H1 (cell line): ENCODE data around the gene RRBP1.

Source experiments
- CBX5 ChIP-seq: fragments of 300-800, 300-1000 bp; sonication (generic); IDR thresholded peaks from 2 replicates; pipeline ENCODE4 v1.7.1; 2016; ENCODE audit warnings: antibody characterized with exemption, low read length, low read depth
- CHD2 ChIP-seq: IDR thresholded peaks from 2 replicates; pipeline ENCODE4 v1.6.1; 2012; ENCODE audit warnings: low read length, improper control_type of control experiment
- CREB1 ChIP-seq: IDR thresholded peaks from 2 replicates; pipeline ENCODE4 v1.6.1; 2012; ENCODE audit warnings: inconsistent platforms
- EGR1 ChIP-seq: IDR thresholded peaks from 2 replicates; pipeline ENCODE4 v1.6.1; 2011; ENCODE audit warnings: low read depth, low read length, borderline replicate concordance
- EZH2 ChIP-seq: fragments of 200-600 bp; sonication (generic); IDR thresholded peaks from 2 replicates; pipeline ENCODE4 v1.7.1; 2012; ENCODE audit warnings: low read depth, mild to moderate bottlenecking, moderate library complexity, low read length, inconsistent platforms; ENCODE audit not compliant: severe bottlenecking
- GTF2F1 ChIP-seq: IDR thresholded peaks from 2 replicates; pipeline ENCODE4 v1.6.1; 2012; ENCODE audit warnings: low read depth, low read length, improper control_type of control experiment, borderline replicate concordance
- JUN ChIP-seq: IDR thresholded peaks from 2 replicates; pipeline ENCODE4 v1.6.1; 2011; ENCODE audit warnings: low read depth, mild to moderate bottlenecking, improper control_type of control experiment, low read length
- POLR2A ChIP-seq, 2 experiments: IDR thresholded peaks; 1 replicate in 1 of 2; 2 replicates in 1 of 2; pipeline ENCODE4 v1.6.1; 2011; ENCODE audit warnings: low read depth in 2 of 2, low read length in 2 of 2, mild to moderate bottlenecking in 2 of 2; ENCODE audit errors: control extremely low read depth in 1 of 2
- POLR2AphosphoS5 ChIP-seq: IDR thresholded peaks from 2 replicates; pipeline ENCODE4 v1.6.1; 2011; ENCODE audit warnings: low read depth, low read length
- RAD21 ChIP-seq, 2 experiments: IDR thresholded peaks in 1 of 2; conservative IDR thresholded peaks in 1 of 2; 2 replicates each; pipeline ENCODE4 v1.6.1; 2011; ENCODE audit warnings: low read depth in 2 of 2, low read length in 2 of 2, improper control_type of control experiment in 1 of 2, inconsistent platforms in 1 of 2, mild to moderate bottlenecking in 1 of 2, moderate library complexity in 1 of 2
- YY1 ChIP-seq: IDR thresholded peaks from 2 replicates; pipeline ENCODE4 v1.6.1; 2011; ENCODE audit warnings: low read depth, mild to moderate bottlenecking, low read length
- ZNF274 ChIP-seq: IDR thresholded peaks from 2 replicates; pipeline ENCODE4 v1.7.0; 2012; ENCODE audit warnings: low read length, borderline replicate concordance; ENCODE audit errors: extremely low read depth
- TF ChIP-seq, protein P1 (sequence below), 3 experiments: IDR thresholded peaks; 1 replicate in 2 of 3; 2 replicates in 1 of 3; pipeline versions ENCODE4 v1.5.1 to v1.6.1; 2011; ENCODE audit warnings: low read length in 3 of 3, mild to moderate bottlenecking in 3 of 3, inconsistent platforms in 2 of 3, low read depth in 1 of 3, moderate library complexity in 1 of 3; ENCODE audit not compliant: insufficient read depth in 1 of 3; ENCODE audit errors: control extremely low read depth in 1 of 3

DNA sequence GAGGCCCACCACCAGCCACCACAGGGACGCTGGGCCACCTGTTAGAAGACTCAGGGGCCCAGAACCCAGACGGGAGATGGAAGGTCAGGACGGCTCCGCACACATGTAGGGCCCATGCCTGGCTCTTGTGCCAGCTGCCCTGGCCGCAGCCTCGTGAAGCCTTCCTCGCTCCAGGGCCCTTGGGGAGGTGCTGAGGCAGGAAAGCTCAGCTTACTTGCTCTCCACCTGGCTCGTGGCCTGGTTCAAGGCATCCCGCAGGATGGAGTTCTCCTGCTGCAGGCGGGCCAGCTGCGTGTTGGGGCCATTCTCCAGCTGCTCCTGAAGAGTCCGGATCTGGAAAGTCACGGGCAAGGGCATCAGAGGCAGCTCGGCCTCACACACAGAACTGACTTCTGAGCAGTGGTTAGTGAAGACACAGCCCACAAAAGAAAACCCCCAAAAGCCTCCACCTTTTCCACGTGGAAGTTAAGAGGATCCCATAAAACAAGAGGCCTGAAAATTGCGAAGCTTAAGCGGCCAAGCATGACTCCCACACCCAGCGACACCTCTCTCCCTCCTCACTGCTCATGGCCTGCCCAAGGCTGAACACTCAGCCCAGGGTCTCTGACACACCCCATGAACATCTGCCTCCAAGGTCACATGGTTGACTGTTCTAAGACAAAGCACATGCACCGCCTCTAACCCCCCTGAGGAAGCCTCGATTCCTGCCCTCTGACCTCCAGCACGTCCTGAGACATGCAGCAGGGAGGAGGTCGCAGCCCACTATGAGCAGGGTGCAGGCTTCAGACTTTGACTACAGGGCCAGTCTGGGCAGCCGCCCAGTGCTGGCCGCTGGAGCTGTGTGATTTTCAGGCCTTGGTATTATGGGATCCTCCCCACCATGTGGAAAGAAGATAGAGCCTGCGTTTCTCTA is 46.5 kb downstream of the RRBP1 start:
- TF ChIP-seq, protein P1, sequence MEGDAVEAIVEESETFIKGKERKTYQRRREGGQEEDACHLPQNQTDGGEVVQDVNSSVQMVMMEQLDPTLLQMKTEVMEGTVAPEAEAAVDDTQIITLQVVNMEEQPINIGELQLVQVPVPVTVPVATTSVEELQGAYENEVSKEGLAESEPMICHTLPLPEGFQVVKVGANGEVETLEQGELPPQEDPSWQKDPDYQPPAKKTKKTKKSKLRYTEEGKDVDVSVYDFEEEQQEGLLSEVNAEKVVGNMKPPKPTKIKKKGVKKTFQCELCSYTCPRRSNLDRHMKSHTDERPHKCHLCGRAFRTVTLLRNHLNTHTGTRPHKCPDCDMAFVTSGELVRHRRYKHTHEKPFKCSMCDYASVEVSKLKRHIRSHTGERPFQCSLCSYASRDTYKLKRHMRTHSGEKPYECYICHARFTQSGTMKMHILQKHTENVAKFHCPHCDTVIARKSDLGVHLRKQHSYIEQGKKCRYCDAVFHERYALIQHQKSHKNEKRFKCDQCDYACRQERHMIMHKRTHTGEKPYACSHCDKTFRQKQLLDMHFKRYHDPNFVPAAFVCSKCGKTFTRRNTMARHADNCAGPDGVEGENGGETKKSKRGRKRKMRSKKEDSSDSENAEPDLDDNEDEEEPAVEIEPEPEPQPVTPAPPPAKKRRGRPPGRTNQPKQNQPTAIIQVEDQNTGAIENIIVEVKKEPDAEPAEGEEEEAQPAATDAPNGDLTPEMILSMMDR (IDR thresholded peaks at IDR 0.05; ENCODE audit: control extremely low read depth in 1 of 3, insufficient read depth in 1 of 3, low read depth in 1 of 3, low read length in 3 of 3): no peak
- TF ChIP-seq CHD2 (no peak), JUN (no peak), RAD21 (IDR thresholded peaks at IDR 0.05 in 1 of 2, conservative IDR thresholded peaks at IDR 0.05 in 1 of 2; ENCODE audit: low read depth in 2 of 2, low read length in 2 of 2) (no peak), GTF2F1 (no peak), CREB1 (no peak), EGR1 (no peak), POLR2A (IDR thresholded peaks at IDR 0.05; ENCODE audit: control extremely low read depth in 1 of 2, low read depth in 2 of 2, low read length in 2 of 2) (no peak), YY1 (no peak), CBX5 (no peak), EZH2 (no peak), POLR2AphosphoS5 (no peak), ZNF274 (no peak)
